HEK293 (cell line): Measurements from ENCODE around the gene RBM19.

Experiments used
- CTCF ChIA-PET: fragments of 350-600 bp; formaldehyde crosslinking; extraction: SDS; loops from one replicate; lab custom pipeline; 2021; ENCODE audit warnings: antibody characterized with exemption; lab: Yijun Ruan, JAX
- POLR2A ChIA-PET: fragments of 300-600 bp; formaldehyde crosslinking; extraction: SDS; loops from one replicate; lab custom pipeline; 2020; ENCODE audit warnings: antibody characterized with exemption, inconsistent platforms; lab: Yijun Ruan, JAX
- H3K27ac ChIP-seq: fragments of 200-500 bp; sonication (Bioruptor generic); 2 replicates; pipeline ENCODE4 v1.5.1; 2014; ENCODE audit warnings: low read depth, low read length, control low read depth, inconsistent platforms; ENCODE audit errors: extremely low read depth
- H3K36me3 ChIP-seq, 2 experiments: fragments of 200-500 bp in 1 of 2; sonication (Bioruptor generic) in 1 of 2; 1 replicate in 1 of 2; 2 replicates in 1 of 2; pipeline ENCODE4 v1.5.1; 2014 to 2017; ENCODE audit warnings: inconsistent platforms in 2 of 2, low read length in 2 of 2; ENCODE audit not compliant: control insufficient read depth in 2 of 2, insufficient read depth in 1 of 2
- H3K4me1 ChIP-seq: fragments of 200-500 bp; sonication (Bioruptor generic); 2 replicates; pipeline ENCODE4 v1.5.1; 2014; ENCODE audit warnings: mild to moderate bottlenecking, low read length, inconsistent platforms; ENCODE audit not compliant: control insufficient read depth, insufficient read depth
- H3K4me3 ChIP-seq: 2 replicates; pipeline ENCODE4 v1.5.1; 2011; ENCODE audit warnings: low read depth, mild to moderate bottlenecking, control low read depth, low read length, moderate library complexity
- H3K9me3 ChIP-seq: fragments of 200-500 bp; sonication (Bioruptor generic); 2 replicates; pipeline ENCODE4 v1.5.1; 2014; ENCODE audit warnings: low read depth, low read length, inconsistent platforms; ENCODE audit not compliant: control insufficient read depth, insufficient read depth
- AEBP2 ChIP-seq: fragments of 450-650 bp; formaldehyde crosslinking; IDR thresholded peaks from 2 replicates; pipeline ENCODE4 v1.5.1; 2016; ENCODE audit warnings: missing biosample characterization, missing genetic modification characterization, borderline replicate concordance
- KLF16 ChIP-seq: fragments of 450-650 bp; formaldehyde crosslinking; IDR thresholded peaks from 2 replicates; pipeline ENCODE4 v1.5.1; 2017; ENCODE audit warnings: missing biosample characterization, missing genetic modification characterization
- OSR2 ChIP-seq: fragments of 450-650 bp; formaldehyde crosslinking; IDR thresholded peaks from 2 replicates; pipeline ENCODE4 v1.5.1; 2016; ENCODE audit warnings: missing biosample characterization, missing genetic modification characterization
- OVOL3 ChIP-seq: fragments of 450-650 bp; formaldehyde crosslinking; IDR thresholded peaks from 2 replicates; pipeline ENCODE4 v1.5.1; 2016; ENCODE audit warnings: missing biosample characterization, missing genetic modification characterization
- ZBTB21 ChIP-seq: fragments of 450-650 bp; formaldehyde crosslinking; IDR thresholded peaks from 2 replicates; pipeline ENCODE4 v1.5.1; 2017; ENCODE audit warnings: missing biosample characterization, missing genetic modification characterization
- ZBTB8A ChIP-seq: fragments of 450-650 bp; formaldehyde crosslinking; IDR thresholded peaks from 2 replicates; pipeline ENCODE4 v1.5.1; 2016; ENCODE audit warnings: missing biosample characterization, missing genetic modification characterization
- ZNF18 ChIP-seq: fragments of 450-650 bp; formaldehyde crosslinking; IDR thresholded peaks from 2 replicates; pipeline ENCODE4 v1.5.1; 2016; ENCODE audit warnings: missing biosample characterization, missing genetic modification characterization
- ZNF19 ChIP-seq: fragments of 450-650 bp; formaldehyde crosslinking; IDR thresholded peaks from 2 replicates; pipeline ENCODE4; 2016; ENCODE audit warnings: missing biosample characterization, missing genetic modification characterization, low read depth
- ZNF221 ChIP-seq: fragments of 450-650 bp; formaldehyde crosslinking; IDR thresholded peaks from 2 replicates; pipeline ENCODE4 v1.5.1; 2017; ENCODE audit warnings: missing biosample characterization, missing genetic modification characterization, borderline replicate concordance
- ZNF292 ChIP-seq: fragments of 450-650 bp; formaldehyde crosslinking; IDR thresholded peaks from 2 replicates; pipeline ENCODE4 v1.5.1; 2016; ENCODE audit warnings: low read depth, missing biosample characterization, missing genetic modification characterization, borderline replicate concordance
- ZNF350 ChIP-seq: fragments of 450-650 bp; formaldehyde crosslinking; IDR thresholded peaks from 2 replicates; pipeline ENCODE4 v1.5.0; 2017; ENCODE audit warnings: missing biosample characterization, mild to moderate bottlenecking, missing genetic modification characterization
- ZNF391 ChIP-seq: fragments of 450-650 bp; formaldehyde crosslinking; IDR thresholded peaks from 2 replicates; pipeline ENCODE4 v1.5.1; 2016; ENCODE audit warnings: low read depth, missing biosample characterization, missing genetic modification characterization, borderline replicate concordance
- ZNF398 ChIP-seq: fragments of 450-650 bp; formaldehyde crosslinking; IDR thresholded peaks from 2 replicates; pipeline ENCODE4 v1.5.1; 2017; ENCODE audit warnings: missing biosample characterization, missing genetic modification characterization
- ZNF558 ChIP-seq: fragments of 450-650 bp; formaldehyde crosslinking; IDR thresholded peaks from 2 replicates; pipeline ENCODE4 v1.5.1; 2016; ENCODE audit warnings: missing biosample characterization, missing genetic modification characterization
- ZNF585B ChIP-seq: fragments of 450-650 bp; formaldehyde crosslinking; IDR thresholded peaks from 2 replicates; pipeline ENCODE4 v1.5.1; 2016; ENCODE audit warnings: missing biosample characterization, missing genetic modification characterization
- ZSCAN5A ChIP-seq: fragments of 450-650 bp; formaldehyde crosslinking; IDR thresholded peaks from 2 replicates; pipeline ENCODE4 v1.5.1; 2016; ENCODE audit warnings: missing biosample characterization, missing genetic modification characterization
- TF ChIP-seq, protein P1 (sequence below): fragments of 450-650 bp; formaldehyde crosslinking; IDR thresholded peaks from 2 replicates; pipeline ENCODE4 v1.5.1; 2016; ENCODE audit warnings: missing biosample characterization, missing genetic modification characterization
- TF ChIP-seq, protein P2 (sequence below): fragments of 450-650 bp; formaldehyde crosslinking; conservative IDR thresholded peaks from 2 replicates; pipeline ENCODE4 v1.5.1; 2016; ENCODE audit warnings: low read depth, missing biosample characterization, missing genetic modification characterization

Gene RBM19

DNA sequence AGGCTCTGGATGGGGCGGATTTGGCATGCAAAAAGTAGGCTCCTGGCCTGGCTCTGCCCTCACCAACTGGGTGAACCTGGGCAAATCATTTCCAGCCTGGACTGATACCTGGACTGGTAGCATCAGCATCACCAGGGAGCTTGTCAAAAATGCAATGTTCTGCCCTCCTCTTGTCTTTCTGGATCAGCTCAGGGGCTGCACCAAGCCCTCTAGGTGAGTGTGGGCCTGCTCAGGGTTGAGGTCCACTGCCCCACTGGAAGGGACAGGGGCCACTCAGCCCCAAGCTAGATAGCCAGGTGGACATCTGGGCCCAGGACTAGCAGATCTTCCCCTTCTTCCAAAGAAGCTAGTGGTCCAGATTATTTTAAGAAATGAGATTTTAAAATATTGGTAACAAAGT, 99.6 kb downstream of the RBM19 start:
- H3K27ac ChIP-seq = no peak overlapping the region
- no peaks in the 10 kb centered on the region for H3K9me3 ChIP-seq
- TF ChIP-seq ZBTB8A (tag by site-specific recombination) (no peak), ZNF19 (tag by site-specific recombination) (no peak), ZNF221 (tag by site-specific recombination) (no peak), ZBTB21 (no peak), KLF16 (tag by site-specific recombination) (no peak), AEBP2 (no peak), ZNF350 (tag by site-specific recombination) (no peak), ZSCAN5A (tag by site-specific recombination) (no peak), ZNF585B (no peak), OVOL3 (tag by site-specific recombination) (no peak)
- ChIA-PET CTCF (interaction anchor here (0.6 to 1.8 kb wide), 3 partner anchors 13 to 636 kb away, joined by 3 to 8 read pairs (median 3); no protein-coding TSS in a partner anchor), POLR2A (interaction anchor here (1.0 kb wide), 1 partner anchor 18 kb away, joined by 4 read pairs; no protein-coding TSS in a partner anchor)
- H3K4me1 ChIP-seq = peaks cover 3% of the 10 kb centered on the region; the same call in 1 of the 2 replicates
- no peaks in the 10 kb centered on the region for H3K36me3 ChIP-seq
- no peak overlapping the region for H3K4me3 ChIP-seq

- CTCF ChIA-PET = no interaction called here
- H3K27ac ChIP-seq = no peak overlapping the region
- TF ChIP-seq, protein P1, sequence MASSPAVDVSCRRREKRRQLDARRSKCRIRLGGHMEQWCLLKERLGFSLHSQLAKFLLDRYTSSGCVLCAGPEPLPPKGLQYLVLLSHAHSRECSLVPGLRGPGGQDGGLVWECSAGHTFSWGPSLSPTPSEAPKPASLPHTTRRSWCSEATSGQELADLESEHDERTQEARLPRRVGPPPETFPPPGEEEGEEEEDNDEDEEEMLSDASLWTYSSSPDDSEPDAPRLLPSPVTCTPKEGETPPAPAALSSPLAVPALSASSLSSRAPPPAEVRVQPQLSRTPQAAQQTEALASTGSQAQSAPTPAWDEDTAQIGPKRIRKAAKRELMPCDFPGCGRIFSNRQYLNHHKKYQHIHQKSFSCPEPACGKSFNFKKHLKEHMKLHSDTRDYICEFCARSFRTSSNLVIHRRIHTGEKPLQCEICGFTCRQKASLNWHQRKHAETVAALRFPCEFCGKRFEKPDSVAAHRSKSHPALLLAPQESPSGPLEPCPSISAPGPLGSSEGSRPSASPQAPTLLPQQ = no peak
- TF ChIP-seq ZNF391 (tag by site-specific recombination) (0 out of 2 replicates have a peak, but pooled peaks have one; percentile 51), ZNF558 (tag by site-specific recombination) (no peak), ZNF18 (tag by site-specific recombination) (no peak)
- TF ChIP-seq, all 188 proteins: peak for 1
- Histone ChIP-seq H3K4me1 (peaks cover 3% of the 10 kb centered on the region; the same call in 1 of the 2 replicates), H3K9me3 (no peaks in the 10 kb centered on the region), H3K4me3 (no peak overlapping the region), H3K36me3 (no peaks in the 10 kb centered on the region)
- POLR2A ChIA-PET = no interaction called here
Observed at GRCh38 chr12:113863455-113863845, 102.7 kb downstream of the RBM19 start.

DNA sequence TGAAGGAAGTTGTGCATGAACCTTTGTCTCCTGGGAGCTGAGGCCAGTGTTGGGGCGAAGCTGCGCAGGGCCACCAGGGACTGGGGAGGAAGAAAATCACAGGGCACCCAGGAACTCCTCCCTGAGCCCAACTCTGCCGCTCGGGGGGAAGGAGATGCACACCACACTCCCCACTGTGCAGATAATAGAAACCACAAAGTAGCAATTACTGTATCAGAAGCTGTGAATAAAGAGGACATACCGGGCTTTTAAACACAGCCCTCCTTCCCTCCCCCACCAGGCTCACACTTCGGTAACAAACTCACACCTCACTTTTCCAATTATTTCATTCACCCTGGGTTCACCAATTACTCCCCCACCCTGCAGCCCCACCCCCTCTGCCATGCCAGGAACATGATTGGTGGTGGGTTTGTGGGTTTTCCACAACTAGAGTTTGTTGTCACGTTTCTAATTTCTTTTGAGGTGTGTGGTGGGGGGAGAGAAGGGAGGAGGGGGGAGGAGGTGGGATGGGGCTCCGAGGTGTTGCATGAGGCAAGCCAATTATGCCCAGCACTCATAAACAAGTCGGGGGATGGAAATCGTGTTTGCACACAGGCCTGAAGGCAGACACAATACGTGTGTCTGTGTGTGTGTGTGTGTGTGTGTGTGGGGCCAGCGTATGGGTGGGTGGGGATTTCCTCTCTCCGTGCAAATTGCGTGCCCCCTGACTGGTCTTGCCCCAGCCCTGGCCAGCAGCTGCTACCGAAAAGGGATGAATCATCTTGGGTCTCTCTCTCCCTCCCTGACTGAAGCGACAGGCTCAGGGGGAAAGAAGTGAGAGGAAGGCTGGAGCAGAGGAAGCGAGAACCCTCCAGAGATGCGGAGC, 103.3 kb downstream of the RBM19 start:
- POLR2A ChIA-PET = no interaction called here
- CTCF ChIA-PET = interaction anchor here (0.6 kb wide), 1 partner anchor 68 kb away, joined by 3 read pairs; no protein-coding TSS in a partner anchor
- Histone ChIP-seq H3K4me3 (no peak overlapping the region), H3K4me1 (peaks cover 3% of the 10 kb centered on the region; the same call in 1 of the 2 replicates), H3K9me3 (no peaks in the 10 kb centered on the region), H3K36me3 (no peaks in the 10 kb centered on the region), H3K27ac (no peak overlapping the region)
- TF ChIP-seq ZNF398 (tag by site-specific recombination) = peak; percentile 80
- TF ChIP-seq, protein P2, sequence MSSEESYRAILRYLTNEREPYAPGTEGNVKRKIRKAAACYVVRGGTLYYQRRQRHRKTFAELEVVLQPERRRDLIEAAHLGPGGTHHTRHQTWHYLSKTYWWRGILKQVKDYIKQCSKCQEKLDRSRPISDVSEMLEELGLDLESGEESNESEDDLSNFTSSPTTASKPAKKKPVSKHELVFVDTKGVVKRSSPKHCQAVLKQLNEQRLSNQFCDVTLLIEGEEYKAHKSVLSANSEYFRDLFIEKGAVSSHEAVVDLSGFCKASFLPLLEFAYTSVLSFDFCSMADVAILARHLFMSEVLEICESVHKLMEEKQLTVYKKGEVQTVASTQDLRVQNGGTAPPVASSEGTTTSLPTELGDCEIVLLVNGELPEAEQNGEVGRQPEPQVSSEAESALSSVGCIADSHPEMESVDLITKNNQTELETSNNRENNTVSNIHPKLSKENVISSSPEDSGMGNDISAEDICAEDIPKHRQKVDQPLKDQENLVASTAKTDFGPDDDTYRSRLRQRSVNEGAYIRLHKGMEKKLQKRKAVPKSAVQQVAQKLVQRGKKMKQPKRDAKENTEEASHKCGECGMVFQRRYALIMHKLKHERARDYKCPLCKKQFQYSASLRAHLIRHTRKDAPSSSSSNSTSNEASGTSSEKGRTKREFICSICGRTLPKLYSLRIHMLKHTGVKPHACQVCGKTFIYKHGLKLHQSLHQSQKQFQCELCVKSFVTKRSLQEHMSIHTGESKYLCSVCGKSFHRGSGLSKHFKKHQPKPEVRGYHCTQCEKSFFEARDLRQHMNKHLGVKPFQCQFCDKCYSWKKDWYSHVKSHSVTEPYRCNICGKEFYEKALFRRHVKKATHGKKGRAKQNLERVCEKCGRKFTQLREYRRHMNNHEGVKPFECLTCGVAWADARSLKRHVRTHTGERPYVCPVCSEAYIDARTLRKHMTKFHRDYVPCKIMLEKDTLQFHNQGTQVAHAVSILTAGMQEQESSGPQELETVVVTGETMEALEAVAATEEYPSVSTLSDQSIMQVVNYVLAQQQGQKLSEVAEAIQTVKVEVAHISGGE (tag by site-specific recombination) = 0 out of 2 replicates have a peak, but pooled peaks have one; percentile 33
- no peak for TF ChIP-seq ZNF292 (tag by site-specific recombination)
- peak; percentile 66 for TF ChIP-seq OSR2 (tag by site-specific recombination)
